HG03342 (cell line): Measurements from ENCODE around the gene RNASE1.
"Not testable (repeated sequence)": the region's sequence is repeated elsewhere in the genome, so short reads cannot be mapped to it uniquely, and the experiment has no call there.

ENCODE experiments used
- ATAC-seq: cut with Tn5 transposase; IDR thresholded peaks from one replicate; pipeline ENCODE4 v1.9.1; 2021; ENCODE audit warnings: mild to moderate bottlenecking, moderate library complexity; ENCODE audit not compliant: unreplicated experiment

The RNASE1 gene

DNA sequence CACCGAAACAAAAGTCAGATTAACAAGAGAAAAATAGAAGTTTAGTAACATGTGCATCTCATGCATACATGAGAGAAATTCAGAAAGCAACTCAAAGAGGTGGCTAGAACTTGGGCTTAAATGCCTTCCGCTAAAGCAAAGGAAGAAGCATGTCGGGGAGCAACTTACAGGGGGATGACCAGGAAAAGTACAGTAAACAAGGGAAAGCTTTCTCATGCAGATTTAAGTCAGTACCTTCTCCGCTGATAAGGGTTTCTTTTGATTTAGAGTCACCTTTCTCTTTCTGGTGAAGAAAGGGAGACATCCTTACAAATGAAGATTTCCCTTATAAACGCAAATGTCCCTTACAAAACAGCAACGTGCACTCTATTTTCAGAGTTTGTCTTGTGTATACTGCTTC, 27.6 kb downstream of the RNASE1 start:
- no peak for ATAC-seq

DNA sequence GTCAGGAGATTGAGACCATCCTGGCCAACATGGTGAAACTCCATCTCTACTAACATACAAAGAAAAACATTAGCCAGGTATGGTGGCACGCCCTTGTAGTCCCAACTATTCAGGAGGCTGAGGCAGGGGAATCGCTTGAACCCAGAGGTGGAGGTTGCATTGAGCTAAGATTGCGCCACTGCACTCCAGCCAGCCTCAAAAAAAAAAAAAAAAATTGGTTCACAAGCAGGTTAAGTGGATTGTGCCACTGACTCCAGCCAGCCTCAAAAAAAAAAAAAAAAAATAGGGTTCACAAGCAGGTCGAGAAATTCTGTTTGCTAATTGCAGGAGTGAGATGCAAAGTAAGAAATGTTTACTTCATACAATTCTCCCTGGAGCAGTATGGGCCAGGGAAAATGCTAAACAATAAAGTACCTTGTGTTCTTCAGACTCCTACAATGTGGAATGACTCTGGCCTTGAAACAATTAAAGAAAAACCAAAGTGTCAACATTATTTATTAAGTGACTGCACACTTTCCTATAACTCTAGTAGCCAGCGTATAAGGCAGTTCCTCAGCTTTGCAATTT, 28.3 kb downstream of the RNASE1 start:
- no peak for ATAC-seq

DNA sequence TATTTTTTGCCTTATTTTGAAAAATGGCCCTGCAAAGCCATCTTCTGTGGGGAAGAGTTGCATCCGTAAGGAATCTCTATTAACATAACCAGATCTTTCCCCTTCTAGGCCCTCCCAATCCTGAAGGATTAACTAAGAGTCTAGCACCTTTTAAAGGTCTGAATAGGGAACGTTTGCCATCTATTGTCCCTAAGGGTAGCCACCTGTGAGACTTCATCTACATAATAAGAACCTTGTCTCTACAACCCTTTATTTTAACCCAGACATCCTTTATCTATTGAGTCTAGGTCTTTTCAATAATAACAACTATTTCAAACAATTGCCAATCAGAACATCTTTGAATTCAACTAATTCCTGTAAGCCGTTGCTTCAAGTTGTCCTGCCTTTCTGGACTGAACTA, 30.0 kb downstream of the RNASE1 start:
- no peak for ATAC-seq

GRCh38 chr14:20769421-20769820, 33.2 kb downstream of the RNASE1 start:
- ATAC-seq = no peak

- ATAC-seq = no peak
Measured at GRCh38 chr14:20768593-20768892, 34.1 kb downstream of the RNASE1 start.

DNA sequence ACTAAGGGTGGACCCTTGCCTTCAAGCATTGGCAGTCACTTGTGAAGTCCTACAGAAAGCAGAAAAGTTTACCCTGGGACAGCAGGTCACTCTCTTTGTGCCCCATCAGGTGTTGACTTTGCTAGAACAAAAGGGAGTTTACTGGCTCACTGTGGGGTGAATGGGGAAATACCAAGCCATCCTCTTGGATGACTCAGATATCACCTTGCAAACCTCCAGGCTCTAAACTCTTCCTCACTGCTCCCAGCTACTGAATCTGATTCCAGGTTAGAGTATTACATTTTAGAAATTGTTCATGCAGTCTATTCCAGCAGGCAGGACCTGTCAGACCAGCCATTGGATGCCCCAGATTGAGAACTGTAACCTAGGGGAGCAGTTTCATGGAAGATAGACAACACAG, 41.7 kb downstream of the RNASE1 start:
- ATAC-seq = no peak

GRCh38 chr14:20759465-20759864, 43.2 kb downstream of the RNASE1 start:
- not testable (repeated sequence) for ATAC-seq

DNA sequence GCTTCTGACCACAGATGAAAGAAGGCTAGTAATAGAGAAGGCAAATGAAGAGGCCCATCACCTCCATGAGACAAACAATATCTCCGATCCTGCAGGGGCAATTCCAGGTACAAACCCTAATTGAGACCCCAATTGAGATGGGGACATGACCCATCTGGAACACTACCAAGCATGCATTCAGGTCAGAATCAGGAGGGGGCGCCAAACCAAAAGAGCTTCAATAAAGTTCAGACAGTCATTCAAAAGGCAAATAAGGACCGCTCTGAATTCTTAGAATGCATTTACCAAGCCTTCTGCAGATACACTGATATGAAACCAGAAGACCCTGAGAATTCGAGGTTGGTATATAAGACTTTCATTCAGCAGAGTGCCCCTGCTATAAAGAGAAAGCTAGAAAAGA, 44.7 kb downstream of the RNASE1 start:
- ATAC-seq = no peak

DNA sequence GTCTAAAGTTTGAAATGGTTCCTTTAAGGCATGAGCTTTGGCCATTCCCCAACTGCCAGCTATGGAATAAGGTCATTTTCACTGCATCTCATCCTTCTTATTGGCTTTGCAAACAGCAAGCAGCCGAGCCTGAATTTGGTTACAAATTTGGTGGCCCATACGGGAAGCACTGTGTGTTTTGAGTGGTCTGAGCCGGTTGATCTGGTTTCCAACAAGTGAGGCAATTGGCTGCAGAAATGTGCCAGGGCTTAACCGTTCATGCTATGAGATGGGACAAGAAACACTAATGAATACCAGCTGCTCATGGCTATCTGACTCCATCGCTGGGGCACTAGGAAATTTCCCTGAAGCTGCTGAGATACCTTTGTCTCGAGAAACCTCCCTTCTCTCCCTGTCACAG, 47.6 kb downstream of the RNASE1 start:
- no peak for ATAC-seq

GRCh38 chr14:20754308-20754707, 48.3 kb downstream of the RNASE1 start:
- ATAC-seq = no peak

DNA sequence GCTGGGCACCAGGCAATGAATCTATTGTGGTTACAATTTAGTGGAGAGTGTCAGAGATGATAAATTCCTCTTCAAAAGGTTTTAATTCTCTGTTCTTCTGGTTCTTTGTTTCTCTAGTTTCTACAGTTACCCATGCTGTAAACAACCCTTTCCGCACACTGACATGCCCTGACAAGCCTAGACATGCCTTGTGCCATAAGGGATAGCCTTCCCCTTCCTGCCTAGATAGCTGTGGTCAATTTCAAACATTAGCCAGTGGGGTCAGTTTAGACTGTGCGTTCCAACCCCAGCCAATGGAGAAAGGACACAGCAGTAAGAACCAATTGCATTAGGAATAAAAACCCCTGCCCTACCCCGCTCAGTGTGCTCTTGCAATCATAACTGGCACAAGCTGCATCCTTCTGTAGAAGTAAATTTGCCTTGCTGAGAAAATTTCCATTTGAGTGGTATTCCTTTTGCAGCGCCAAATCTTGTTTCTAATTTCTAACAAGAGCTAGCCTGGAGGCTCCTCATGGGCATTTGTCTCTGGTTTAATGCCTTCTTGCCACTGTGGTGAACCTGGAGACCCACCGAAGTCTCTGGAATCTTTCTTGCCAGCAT, 50.6 kb downstream of the RNASE1 start:
- ATAC-seq = no peak
